GM13977 (cell line): ENCODE measurements around the gene TMC6.

Source experiments
- DNase-seq: peaks from one replicate; pipeline ENCODE4 v3.0.0; 2012; ENCODE audit warnings: low spot score
- in situ Hi-C: fragments of 300-500 bp; cut with MboI; formaldehyde crosslinking; loops from one replicate; pipeline ENCODE4 v1.12.0; 2022; ENCODE audit warnings: low sequenced_read_pairs, low pct_unique_long_range_greater_than_20kb, mixed read lengths, inconsistent platforms; ENCODE audit not compliant: unreplicated experiment
- TF ChIP-seq, protein P1 (sequence below): IDR thresholded peaks from 2 replicates; pipeline ENCODE4 v1.5.1; 2012; ENCODE audit warnings: mild to moderate bottlenecking, control low read depth; ENCODE audit not compliant: insufficient read depth; ENCODE audit errors: extremely low read depth, missing control alignments

The TMC6 gene

DNA sequence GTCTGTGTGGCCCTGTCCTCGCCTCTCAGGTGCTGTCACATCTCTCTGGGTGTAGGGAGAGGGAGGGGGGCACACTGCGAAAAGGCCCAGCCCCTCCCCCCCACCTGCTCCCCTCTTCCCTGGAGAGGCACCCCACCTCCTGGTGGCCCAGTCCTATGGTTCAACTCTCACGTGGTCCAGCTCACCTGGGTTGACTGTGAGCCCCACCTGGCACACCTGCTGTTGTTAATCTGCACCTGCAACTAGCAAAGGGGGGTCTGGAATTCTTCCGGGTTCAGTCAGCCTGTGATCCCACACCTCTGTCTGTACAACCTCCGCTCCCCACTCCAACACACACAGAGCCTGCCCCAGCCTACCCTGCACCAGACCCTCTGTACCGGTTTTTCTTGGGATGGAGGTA lies 37.9 kb upstream of the TMC6 start:
- DNase-seq: no peak
- TF ChIP-seq, protein P1, sequence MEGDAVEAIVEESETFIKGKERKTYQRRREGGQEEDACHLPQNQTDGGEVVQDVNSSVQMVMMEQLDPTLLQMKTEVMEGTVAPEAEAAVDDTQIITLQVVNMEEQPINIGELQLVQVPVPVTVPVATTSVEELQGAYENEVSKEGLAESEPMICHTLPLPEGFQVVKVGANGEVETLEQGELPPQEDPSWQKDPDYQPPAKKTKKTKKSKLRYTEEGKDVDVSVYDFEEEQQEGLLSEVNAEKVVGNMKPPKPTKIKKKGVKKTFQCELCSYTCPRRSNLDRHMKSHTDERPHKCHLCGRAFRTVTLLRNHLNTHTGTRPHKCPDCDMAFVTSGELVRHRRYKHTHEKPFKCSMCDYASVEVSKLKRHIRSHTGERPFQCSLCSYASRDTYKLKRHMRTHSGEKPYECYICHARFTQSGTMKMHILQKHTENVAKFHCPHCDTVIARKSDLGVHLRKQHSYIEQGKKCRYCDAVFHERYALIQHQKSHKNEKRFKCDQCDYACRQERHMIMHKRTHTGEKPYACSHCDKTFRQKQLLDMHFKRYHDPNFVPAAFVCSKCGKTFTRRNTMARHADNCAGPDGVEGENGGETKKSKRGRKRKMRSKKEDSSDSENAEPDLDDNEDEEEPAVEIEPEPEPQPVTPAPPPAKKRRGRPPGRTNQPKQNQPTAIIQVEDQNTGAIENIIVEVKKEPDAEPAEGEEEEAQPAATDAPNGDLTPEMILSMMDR: no peak
- in situ Hi-C loops: no loop called here

DNA sequence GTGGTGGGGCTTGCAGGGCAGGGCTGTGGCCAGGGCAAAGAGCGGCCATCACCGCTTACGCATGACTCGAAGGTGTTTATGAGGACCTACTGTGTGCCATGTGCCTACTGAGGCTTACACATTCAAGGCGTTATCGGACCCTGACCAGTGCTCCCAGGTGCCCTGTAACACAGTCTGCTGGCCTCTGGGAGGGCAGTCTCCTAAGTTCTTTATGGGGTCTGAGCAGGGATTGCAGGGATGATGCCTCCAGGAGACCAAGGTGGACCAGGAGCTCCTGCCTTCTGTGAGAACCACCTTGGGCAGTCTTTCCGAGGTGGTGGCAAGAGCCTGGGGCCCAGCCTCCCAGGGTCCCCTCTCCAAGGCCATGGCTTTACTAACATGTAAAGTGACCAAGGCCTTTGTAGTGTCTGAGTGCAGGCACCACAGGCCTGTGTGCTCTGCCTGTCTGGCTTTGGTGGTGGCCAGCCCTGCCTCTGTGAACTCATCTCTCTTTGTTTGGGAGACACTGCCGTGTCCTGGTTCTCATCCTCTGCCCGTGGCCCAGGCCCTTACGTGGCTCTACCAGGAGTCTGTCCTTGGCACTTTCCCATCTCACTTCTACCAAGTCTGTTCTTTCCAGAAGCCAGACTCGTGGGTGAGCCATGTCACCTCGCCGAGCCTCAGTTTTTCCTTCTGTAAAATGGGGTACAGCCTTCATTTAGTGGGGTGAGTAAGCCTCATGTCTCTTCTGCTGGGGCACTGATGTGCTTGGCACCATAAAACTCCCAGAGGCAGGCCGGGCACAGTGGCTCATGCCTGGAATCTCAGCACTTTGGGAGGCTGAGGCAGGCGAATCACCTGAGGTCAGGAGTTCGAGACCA lies 36.4 kb upstream of the TMC6 start:
- DNase-seq: no peak
- TF ChIP-seq, protein P1: no peak
- in situ Hi-C loops: no loop called here

DNA sequence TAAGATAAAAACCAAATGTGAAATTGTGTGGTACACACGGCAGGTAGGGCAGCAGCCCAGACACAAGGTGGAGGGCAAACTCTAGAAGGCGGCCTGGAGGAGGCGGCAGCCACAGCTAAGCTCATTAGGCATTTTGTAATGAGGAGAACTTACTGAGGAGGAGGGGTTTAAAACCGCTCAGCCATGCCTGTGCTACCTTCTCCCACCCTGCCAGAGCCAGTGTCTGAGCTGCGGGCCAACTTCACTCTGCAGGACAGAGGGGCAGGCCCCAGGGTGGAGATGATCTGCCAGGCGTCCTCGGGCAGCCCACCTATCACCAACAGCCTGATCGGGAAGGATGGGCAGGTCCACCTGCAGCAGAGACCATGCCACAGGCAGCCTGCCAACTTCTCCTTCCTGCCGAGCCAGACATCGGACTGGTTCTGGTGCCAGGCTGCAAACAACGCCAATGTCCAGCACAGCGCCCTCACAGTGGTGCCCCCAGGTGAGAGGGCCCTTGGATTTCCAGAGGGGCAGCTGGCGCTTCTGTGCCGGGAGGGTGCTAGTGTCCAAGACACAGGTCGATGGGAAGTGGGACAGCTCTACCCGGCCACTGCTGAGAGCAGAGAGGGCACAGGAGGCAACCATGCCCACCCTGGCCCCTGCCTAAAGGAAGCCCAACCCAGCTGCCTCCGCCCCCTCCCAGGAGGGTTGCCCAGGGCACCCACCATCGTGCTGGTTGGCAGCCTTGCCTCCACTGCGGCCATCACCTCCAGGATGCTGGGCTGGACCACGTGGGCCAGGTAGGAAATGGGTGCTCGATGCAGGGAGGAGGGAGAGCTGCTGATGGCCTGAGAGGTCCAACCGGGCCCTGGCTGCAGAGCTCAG lies 35.6 kb upstream of the TMC6 start:
- TF ChIP-seq, protein P1: no peak
- in situ Hi-C loops: no loop called here
- no peak for DNase-seq

DNA sequence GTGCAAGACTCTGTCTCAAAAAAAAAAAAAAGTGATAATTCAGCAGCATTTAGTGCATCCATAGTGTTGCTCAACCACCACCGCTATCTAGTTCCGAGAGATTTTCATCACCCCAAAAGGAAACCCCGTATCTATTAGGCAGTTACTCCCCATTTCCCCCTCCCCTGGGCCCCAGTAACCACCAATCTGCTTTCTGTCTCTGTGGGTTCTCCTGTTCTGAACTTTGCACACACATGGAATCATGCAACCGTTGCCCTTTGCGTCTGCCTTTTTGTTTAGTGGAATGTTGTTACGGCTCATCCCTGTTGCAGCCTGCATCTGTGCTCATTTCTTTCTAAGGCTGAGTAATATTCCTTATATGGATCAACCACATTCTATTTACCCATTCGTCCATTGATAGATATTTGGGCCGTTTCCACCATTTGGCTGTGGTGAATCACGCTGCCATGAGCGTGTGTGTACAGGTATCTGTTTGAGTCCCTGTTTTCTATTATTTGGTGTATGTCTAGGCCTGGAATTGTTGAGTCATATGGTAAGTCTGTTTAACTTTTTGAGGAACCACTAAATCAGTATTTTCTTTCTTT lies 31.1 kb upstream of the TMC6 start:
- DNase-seq: peak; percentile 47
- in situ Hi-C loops: no loop called here
- TF ChIP-seq, protein P1: no peak

DNA sequence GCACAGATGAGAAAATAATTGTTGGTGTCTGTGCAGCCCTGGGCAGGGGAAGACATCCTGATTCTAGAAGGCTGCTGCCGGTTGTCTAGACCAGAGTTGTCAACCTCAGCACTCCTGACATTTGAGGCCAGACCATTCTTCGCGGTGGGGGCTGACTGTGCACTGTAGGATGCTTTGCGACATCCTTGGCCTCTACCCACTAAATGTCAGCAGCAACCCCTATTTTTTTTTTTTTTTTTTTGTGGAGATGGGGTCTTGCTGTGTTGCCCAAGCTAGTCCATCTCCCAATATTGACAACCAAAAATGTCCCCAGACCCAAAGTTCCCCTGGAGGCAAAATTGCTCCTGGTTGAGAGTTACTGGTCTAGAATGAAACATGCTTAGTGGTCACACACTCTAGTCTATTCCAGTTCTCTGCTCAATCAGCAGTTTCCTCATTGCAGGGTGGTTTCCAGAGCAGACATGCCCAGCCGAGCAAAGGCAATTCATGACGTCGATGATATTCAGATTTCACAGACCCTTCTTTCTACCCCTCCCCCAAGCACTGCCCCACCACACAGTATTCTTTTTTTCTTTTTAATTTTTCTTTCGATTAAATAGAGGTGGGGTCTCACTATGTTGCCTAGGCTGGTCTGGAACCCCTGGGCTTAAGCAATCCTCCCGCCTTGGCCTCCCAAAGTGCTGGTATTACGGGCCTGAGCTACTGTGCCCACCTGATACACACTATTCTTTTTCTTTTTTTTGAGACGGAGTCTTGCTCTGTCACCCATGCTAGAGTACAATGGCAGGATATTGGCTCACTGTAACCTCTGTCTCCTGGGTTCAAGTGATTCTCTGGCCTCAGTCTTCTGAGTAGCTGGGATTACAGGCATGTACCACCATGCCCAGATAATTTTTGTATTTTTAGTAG lies 26.6 kb upstream of the TMC6 start:
- peak; percentile 78 for DNase-seq
- TF ChIP-seq, protein P1: no peak
- in situ Hi-C loops: no loop called here
